ENCODE measurements around the gene TCTN1.
"Not testable (repeated sequence)": the region's sequence is repeated elsewhere in the genome, so short reads cannot be mapped to it uniquely, and the experiment has no call there.

TCTN1 gene

DNA sequence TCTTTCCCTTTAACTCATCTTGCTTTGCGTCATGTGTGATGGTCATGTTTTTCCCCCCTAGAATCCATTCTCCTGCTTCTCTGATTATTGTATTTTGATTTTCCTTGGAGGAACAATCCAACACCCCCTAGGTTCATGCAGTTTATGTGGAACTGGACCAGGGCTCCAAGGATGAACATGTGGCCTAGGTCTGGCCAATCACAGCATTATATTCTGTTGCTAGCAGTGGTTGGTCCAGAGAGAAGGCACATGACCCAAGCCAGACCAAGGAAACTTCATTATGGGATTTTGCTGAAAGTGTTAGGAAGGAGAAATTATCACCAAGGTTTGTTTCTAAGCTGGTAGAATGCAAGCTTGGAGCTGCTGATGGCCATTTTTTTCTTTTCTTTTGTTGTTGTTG is 23.9 kb upstream of the TCTN1 start:
- no peaks in the 10 kb centered on the region for H3K9me3 ChIP-seq (ENCODE audit: insufficient read depth, low read depth, low read length)
- 100% methylated on average over 1 of the region's 1 CpG for WGBS
- H3K4me1 ChIP-seq (ENCODE audit: insufficient read depth, low read length), result peaks cover 14% of the 10 kb centered on the region
- H3K4me3 ChIP-seq (ENCODE audit: low read length), result no peak overlapping the region
- H3K9ac ChIP-seq (ENCODE audit: low read depth, low read length), result no peak overlapping the region
- no peak overlapping the region for H3K27ac ChIP-seq (ENCODE audit: low read depth, low read length)
- no peaks in the 10 kb centered on the region for H3K27me3 ChIP-seq (ENCODE audit: insufficient read depth, low read length)
- H3K36me3 ChIP-seq (ENCODE audit: insufficient read depth, low read length), result no peaks in the 10 kb centered on the region

DNA sequence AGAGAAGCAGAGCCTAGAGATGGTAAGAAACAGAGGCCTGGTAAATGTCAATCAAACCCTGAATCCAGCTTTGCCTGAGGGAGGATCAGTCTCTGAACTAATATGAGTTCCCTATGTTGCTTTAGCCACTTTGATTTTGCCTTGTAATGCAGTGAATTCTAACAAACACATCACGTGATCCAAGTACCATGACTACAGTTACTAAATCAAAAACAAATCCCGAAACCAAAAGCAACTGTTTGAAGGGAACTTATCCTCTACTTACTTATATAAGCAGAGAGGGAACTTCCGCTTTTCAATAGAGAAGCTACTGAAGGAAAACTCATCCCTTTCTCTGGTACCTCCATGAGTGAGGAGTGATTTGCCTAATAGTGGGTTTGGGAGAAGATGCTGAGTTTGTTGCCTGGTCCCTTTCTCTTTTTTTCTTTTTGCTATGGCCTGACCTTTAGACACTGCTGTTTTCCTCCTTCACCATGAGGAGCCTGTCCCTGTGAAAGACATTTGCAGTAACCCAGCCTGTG is 23.1 kb upstream of the TCTN1 start:
- 82% methylated on average over 2 of the region's 3 CpGs for WGBS
- Histone ChIP-seq H3K27me3 (ENCODE audit: insufficient read depth, low read length) (no peaks in the 10 kb centered on the region), H3K4me1 (ENCODE audit: insufficient read depth, low read length) (0 out of 2 replicates have a peak, but pooled peaks cover 7% of the 10 kb centered on the region), H3K9ac (ENCODE audit: low read depth, low read length) (no peak overlapping the region), H3K9me3 (ENCODE audit: insufficient read depth, low read depth, low read length) (no peaks in the 10 kb centered on the region), H3K27ac (ENCODE audit: low read depth, low read length) (no peak overlapping the region), H3K36me3 (ENCODE audit: insufficient read depth, low read length) (no peaks in the 10 kb centered on the region), H3K4me3 (ENCODE audit: low read length) (no peak overlapping the region)

DNA sequence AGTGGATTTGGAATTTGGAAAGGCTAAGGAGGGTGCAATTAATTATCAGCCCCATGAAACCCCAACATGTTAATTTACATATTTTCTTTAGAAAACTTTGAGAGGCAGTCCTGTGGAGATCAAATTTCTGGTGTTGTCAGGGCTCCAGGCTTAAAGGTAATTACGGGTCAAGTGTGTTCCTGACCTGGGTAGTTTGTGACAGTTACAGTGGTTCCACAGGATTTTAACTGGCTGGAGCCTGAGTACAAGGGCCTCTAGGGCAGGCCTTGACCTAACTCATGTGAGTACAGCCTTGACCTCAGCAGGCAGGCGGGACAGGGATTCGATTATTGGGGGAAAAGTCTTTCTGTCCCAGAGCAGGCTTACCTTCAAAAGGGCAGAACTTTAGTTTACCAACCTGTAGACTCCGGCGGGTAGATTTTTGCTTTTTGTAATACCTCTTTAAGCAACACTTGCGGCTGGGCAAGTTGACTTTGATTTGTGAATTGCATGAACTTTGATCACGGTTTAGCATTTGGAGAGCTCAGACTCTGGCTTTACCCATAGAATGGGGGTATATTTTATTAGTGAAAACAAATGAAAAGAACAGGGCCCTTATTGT is 22.4 kb upstream of the TCTN1 start:
- Histone ChIP-seq H3K9me3 (ENCODE audit: insufficient read depth, low read depth, low read length) (no peaks in the 10 kb centered on the region), H3K9ac (ENCODE audit: low read depth, low read length) (no peak overlapping the region), H3K36me3 (ENCODE audit: insufficient read depth, low read length) (no peaks in the 10 kb centered on the region), H3K4me1 (ENCODE audit: insufficient read depth, low read length) (0 out of 2 replicates have a peak, but pooled peaks cover 7% of the 10 kb centered on the region), H3K27me3 (ENCODE audit: insufficient read depth, low read length) (no peaks in the 10 kb centered on the region), H3K27ac (ENCODE audit: low read depth, low read length) (no peak overlapping the region), H3K4me3 (ENCODE audit: low read length) (no peak overlapping the region)
- WGBS, result 90% methylated on average over 7 of the region's 7 CpGs

DNA sequence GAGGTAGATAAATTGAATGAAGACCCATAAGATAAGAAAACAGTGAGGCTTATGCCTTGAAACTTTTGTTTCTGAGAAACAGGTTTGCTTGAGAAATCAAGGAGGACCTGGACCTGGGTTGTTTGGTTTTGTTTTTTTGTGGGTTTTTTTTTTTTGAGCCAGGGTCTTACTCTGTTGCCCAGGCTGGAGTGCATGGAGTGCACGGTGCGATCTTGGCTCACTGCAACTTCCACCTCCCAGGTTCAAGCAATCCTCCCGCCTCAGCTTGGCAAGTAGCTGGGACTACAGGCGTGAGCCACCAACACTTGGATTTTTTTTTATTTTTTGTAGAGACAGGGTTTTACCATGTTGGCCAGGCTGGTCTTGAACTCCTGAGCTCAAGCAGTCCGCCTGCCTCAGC is 21.9 kb upstream of the TCTN1 start:
- Histone ChIP-seq H3K4me1 (ENCODE audit: insufficient read depth, low read length) (0 out of 2 replicates have a peak, but pooled peaks cover 7% of the 10 kb centered on the region), H3K9me3 (ENCODE audit: insufficient read depth, low read depth, low read length) (no peaks in the 10 kb centered on the region), H3K27me3 (ENCODE audit: insufficient read depth, low read length) (no peaks in the 10 kb centered on the region), H3K4me3 (ENCODE audit: low read length) (no peak overlapping the region), H3K27ac (ENCODE audit: low read depth, low read length) (no peak overlapping the region), H3K9ac (ENCODE audit: low read depth, low read length) (no peak overlapping the region), H3K36me3 (ENCODE audit: insufficient read depth, low read length) (no peaks in the 10 kb centered on the region)
- 98% methylated on average over 5 of the region's 5 CpGs for WGBS

DNA sequence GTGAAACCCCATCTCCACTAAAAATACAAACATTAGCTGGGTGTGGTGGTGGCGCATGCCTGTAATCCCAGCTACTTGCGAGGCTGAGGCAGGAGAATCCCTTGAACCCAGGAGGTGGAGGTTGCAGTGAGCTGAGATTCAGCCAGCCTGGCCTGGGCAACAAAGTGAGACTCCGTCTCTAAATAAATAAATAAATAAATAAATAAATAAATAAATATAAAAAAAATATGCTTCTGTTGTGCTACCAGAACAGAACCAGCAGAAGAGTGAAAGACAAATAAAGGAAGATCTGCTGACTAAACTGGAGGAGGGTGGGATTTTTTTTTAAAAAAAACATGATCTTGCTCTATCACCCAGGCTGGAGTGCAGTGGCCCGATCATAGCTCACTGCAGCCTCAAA is 21.0 kb upstream of the TCTN1 start:
- H3K27ac ChIP-seq (ENCODE audit: low read depth, low read length); H3K27me3 ChIP-seq (ENCODE audit: insufficient read depth, low read length); H3K4me3 ChIP-seq (ENCODE audit: low read length); H3K4me1 ChIP-seq (ENCODE audit: insufficient read depth, low read length); H3K36me3 ChIP-seq (ENCODE audit: insufficient read depth, low read length); H3K9me3 ChIP-seq (ENCODE audit: insufficient read depth, low read depth, low read length); H3K9ac ChIP-seq (ENCODE audit: low read depth, low read length): not testable (repeated sequence)
- 96% methylated on average over 3 of the region's 4 CpGs for WGBS

DNA sequence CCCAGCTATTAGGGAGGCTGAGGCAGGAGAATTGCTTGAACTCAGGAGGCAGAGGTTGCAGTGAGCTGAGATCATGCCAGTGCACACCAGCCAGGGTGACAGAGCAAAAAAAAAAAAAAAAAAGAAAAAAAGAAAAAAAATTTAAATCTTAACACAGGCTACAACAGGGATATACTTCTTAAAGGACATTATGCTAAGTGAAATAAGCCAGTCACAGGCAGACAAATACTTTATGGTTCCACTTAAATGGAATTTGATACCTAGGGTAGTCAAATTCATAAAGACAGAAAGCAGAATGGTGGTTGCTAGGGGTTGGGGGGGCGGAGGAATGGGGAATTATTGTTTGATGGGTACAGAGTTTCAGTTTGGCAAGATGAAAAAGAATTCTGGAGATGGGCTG is 16.0 kb upstream of the TCTN1 start:
- Histone ChIP-seq H3K9me3 (ENCODE audit: insufficient read depth, low read depth, low read length) (no peaks in the 10 kb centered on the region), H3K4me1 (ENCODE audit: insufficient read depth, low read length) (no peaks in the 10 kb centered on the region), H3K9ac (ENCODE audit: low read depth, low read length) (no peak overlapping the region), H3K27me3 (ENCODE audit: insufficient read depth, low read length) (no peaks in the 10 kb centered on the region), H3K4me3 (ENCODE audit: low read length) (no peak overlapping the region), H3K36me3 (ENCODE audit: insufficient read depth, low read length) (no peaks in the 10 kb centered on the region), H3K27ac (ENCODE audit: low read depth, low read length) (no peak overlapping the region)
- WGBS, result 91% methylated on average over 1 of the region's 1 CpG

DNA sequence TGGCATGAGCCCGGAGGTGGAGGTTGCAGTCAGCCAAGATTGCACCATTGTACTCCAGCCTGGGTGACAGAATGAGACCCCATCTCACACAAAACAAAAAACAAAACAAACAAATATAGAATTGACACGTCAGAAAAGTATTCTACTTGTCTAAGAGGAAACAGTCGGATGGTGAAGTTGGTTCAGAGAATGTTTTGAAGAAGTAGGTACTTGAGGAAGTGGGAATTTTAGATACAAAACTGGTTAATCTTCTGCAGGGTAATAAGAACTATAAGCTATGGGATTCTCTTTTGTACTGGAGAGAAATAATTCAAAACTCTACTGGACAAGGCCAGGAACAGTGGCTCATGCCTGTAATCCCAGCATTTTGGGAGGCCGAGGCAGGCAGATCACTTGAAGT is 14.6 kb upstream of the TCTN1 start:
- Histone ChIP-seq H3K9me3 (ENCODE audit: insufficient read depth, low read depth, low read length) (no peaks in the 10 kb centered on the region), H3K27me3 (ENCODE audit: insufficient read depth, low read length) (no peaks in the 10 kb centered on the region), H3K4me1 (ENCODE audit: insufficient read depth, low read length) (no peaks in the 10 kb centered on the region), H3K4me3 (ENCODE audit: low read length) (no peak overlapping the region), H3K9ac (ENCODE audit: low read depth, low read length) (no peak overlapping the region), H3K36me3 (ENCODE audit: insufficient read depth, low read length) (no peaks in the 10 kb centered on the region), H3K27ac (ENCODE audit: low read depth, low read length) (no peak overlapping the region)
- WGBS, result 95% methylated on average over 4 of the region's 4 CpGs

DNA sequence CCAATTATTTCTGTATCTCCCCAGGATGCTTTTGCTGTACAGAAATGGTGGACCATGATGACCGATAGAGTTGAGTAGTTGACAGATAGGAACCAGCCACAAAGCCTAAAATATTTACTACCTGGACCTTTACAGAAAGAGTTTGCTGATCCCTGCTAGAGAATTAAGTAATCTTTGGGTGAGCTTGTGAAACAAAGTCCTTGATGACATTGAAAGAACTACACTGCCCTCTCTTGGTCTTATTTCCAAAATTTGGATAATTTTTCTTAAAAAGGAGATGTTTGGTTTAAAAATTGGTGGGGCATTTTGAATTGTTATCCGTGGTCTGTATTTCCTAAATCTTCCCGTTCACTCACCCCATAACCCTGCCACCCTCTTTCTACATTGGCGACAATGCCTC is 13.7 kb upstream of the TCTN1 start:
- Histone ChIP-seq H3K4me3 (ENCODE audit: low read length) (no peak overlapping the region), H3K4me1 (ENCODE audit: insufficient read depth, low read length) (no peaks in the 10 kb centered on the region), H3K9ac (ENCODE audit: low read depth, low read length) (no peak overlapping the region), H3K27me3 (ENCODE audit: insufficient read depth, low read length) (no peaks in the 10 kb centered on the region), H3K27ac (ENCODE audit: low read depth, low read length) (no peak overlapping the region), H3K9me3 (ENCODE audit: insufficient read depth, low read depth, low read length) (no peaks in the 10 kb centered on the region), H3K36me3 (ENCODE audit: insufficient read depth, low read length) (no peaks in the 10 kb centered on the region)
- WGBS, result 97% methylated on average over 3 of the region's 4 CpGs

DNA sequence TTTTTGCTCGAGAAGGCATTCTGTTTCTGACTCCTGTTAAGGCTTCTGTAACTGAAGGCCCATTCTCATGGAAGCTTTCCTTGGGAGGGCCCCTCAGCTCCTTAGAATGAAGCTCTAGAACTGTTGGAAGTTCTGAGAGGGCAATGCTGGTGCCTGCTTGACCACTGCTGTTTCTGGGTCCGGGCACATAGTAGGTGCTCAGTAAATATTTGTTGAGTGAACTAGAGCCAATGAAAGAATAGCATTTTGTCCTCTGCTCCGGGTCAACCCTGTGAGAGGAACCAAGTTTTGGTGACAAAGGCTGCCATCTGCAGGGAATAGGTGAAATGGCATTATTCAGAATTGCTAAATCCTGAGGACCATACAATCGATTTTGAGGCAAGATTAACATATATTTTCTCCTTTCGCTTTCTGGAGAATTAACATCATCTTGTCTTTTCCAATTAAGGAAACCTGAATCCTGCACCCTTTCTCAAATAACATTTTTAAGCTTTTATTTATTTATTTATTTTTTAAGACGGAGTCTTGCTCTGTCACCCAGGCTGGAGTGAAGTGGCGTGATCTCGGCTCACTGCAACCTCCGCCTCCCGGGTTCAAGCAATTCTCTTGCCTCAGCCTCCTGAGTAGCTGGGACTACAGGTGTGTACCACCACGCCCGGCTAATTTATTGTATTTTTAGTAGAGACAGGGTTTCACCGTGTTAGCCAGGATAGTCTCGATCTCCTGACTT is 11.7 kb upstream of the TCTN1 start:
- H3K4me1 ChIP-seq (ENCODE audit: insufficient read depth, low read length); H3K27me3 ChIP-seq (ENCODE audit: insufficient read depth, low read length); H3K9me3 ChIP-seq (ENCODE audit: insufficient read depth, low read depth, low read length); H3K4me3 ChIP-seq (ENCODE audit: low read length); H3K9ac ChIP-seq (ENCODE audit: low read depth, low read length); H3K27ac ChIP-seq (ENCODE audit: low read depth, low read length); H3K36me3 ChIP-seq (ENCODE audit: insufficient read depth, low read length): not testable (repeated sequence)
- 73% methylated on average over 14 of the region's 14 CpGs for WGBS

DNA sequence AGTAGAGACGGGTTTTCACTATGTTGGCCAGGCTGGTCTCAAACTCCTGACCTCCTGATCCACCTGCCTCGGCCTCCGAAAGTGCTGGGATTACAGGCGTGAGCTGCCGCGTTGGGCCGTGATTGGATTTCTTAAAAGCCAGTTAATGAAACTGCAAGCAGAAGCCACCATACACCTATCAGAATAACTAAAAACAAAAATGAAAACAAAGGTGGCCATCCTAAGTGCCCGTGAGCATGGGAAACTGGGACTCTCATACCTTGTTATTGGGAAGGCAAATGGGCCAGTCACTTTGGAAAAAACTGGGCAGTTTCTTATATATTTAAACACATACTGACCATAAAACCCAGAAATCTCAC is 7.7 kb upstream of the TCTN1 start:
- H3K36me3 ChIP-seq (ENCODE audit: insufficient read depth, low read length), result no peaks in the 10 kb centered on the region
- no peak overlapping the region for H3K9ac ChIP-seq (ENCODE audit: low read depth, low read length)
- 97% methylated on average over 8 of the region's 8 CpGs for WGBS
- H3K27me3 ChIP-seq (ENCODE audit: insufficient read depth, low read length), result no peaks in the 10 kb centered on the region
- H3K9me3 ChIP-seq (ENCODE audit: insufficient read depth, low read depth, low read length), result no peaks in the 10 kb centered on the region
- H3K4me1 ChIP-seq (ENCODE audit: insufficient read depth, low read length), result no peaks in the 10 kb centered on the region
- no peak overlapping the region for H3K27ac ChIP-seq (ENCODE audit: low read depth, low read length)
- no peak overlapping the region for H3K4me3 ChIP-seq (ENCODE audit: low read length)

DNA sequence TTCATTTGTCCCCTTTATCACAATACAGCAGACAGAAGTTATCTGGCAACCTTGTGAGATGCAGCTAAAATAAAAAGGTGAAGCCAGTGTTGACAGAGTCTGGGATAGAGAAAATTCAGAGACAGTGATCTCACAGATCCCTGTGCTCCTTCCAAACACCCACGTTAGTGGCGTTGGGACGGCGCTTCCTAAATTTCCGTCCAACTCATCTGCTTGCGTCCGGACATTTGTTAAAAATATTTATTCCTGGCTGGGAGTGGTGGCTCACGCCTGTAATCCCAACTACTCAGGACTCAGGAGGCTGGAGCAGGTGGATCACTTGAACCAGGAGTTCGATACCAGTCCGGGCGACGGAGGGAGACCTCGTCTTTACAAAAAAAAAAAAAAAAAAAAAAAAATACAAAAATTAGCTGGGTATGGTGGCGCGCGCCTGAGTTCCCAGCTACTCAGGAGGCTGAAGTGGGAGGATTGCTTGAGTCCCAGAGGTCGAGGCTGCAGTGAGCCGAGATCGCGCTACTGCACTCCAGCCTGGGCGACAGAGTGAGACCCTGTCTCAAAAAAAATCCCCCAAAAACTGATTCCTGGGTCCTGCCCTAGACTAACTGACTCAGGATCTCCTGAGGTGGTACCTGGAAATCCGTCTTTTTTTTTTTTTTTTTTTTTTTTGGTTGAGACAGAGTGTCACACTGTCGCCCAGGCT is 708 bp upstream of the TCTN1 start:
- H3K27me3 ChIP-seq (ENCODE audit: insufficient read depth, low read length), result no peaks in the 10 kb centered on the region
- peak overlapping the region; percentile 73 for H3K4me3 ChIP-seq (ENCODE audit: low read length)
- no peaks in the 10 kb centered on the region for H3K9me3 ChIP-seq (ENCODE audit: insufficient read depth, low read depth, low read length)
- H3K4me1 ChIP-seq (ENCODE audit: insufficient read depth, low read length), result peaks cover 4% of the 10 kb centered on the region; the same call in 1 of the 2 replicates
- 85% methylated on average over 18 of the region's 23 CpGs for WGBS
- no peak overlapping the region for H3K27ac ChIP-seq (ENCODE audit: low read depth, low read length)
- H3K9ac ChIP-seq (ENCODE audit: low read depth, low read length), result peak overlapping the region; percentile 72
- H3K36me3 ChIP-seq (ENCODE audit: insufficient read depth, low read length), result no peaks in the 10 kb centered on the region
